Left hindlimb (tissue), 1 donor: Measurements from ENCODE around the gene TBX3.

Experiments used
- DNase-seq: peaks from one replicate; pipeline ENCODE4 v3.0.0-alpha.2; 2018

Gene TBX3

GRCh38 chr12:114696443-114697242 is 12.7 kb upstream of the TBX3 start:
- no peak for DNase-seq

GRCh38 chr12:114695305-114695592 is 11.3 kb upstream of the TBX3 start:
- DNase-seq, result no peak

GRCh38 chr12:114694436-114695304 is 10.7 kb upstream of the TBX3 start:
- no peak for DNase-seq

DNA sequence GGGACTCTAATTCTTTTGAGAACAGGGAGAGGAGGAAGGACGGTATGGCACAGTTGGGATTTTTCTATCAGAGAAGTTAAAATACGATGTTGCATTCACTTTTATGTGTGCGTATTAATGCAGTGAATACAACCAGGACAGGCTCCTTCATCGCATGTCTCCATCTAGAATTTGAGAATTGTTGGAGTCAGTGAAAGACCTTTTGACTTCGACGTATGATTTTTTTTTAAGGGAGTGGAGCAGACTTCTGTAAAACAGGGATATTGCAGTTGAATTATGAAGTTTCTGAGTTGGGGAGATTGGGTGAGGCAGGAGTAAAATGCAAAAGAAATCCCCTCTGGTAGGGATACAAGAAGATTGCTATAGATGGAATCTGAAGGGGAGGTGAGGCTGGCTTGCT is 9.6 kb upstream of the TBX3 start:
- no peak for DNase-seq

DNA sequence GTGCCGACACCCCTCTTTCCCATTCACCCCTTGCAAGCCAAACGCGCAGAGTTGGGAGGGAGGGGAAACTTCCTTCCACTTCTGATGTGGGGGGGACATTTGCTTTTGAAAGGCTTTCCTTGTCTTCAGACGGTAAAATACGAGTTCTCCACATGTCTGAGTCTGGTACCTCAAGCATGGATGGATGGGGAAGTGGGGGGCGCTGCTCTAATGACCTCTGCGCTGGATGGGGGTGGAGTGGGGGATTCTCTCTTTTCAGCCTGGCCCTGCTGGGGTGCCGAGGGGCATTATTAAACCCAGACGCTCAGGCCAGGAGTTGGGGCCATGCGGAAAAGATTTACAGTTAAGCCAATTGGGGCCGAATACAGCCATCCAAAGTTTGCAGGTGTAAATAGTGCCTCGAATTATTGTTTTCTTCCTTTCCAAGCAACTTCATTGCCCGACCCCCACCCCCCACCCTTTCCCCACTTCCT is 9.1 kb upstream of the TBX3 start:
- DNase-seq, result no peak

DNA sequence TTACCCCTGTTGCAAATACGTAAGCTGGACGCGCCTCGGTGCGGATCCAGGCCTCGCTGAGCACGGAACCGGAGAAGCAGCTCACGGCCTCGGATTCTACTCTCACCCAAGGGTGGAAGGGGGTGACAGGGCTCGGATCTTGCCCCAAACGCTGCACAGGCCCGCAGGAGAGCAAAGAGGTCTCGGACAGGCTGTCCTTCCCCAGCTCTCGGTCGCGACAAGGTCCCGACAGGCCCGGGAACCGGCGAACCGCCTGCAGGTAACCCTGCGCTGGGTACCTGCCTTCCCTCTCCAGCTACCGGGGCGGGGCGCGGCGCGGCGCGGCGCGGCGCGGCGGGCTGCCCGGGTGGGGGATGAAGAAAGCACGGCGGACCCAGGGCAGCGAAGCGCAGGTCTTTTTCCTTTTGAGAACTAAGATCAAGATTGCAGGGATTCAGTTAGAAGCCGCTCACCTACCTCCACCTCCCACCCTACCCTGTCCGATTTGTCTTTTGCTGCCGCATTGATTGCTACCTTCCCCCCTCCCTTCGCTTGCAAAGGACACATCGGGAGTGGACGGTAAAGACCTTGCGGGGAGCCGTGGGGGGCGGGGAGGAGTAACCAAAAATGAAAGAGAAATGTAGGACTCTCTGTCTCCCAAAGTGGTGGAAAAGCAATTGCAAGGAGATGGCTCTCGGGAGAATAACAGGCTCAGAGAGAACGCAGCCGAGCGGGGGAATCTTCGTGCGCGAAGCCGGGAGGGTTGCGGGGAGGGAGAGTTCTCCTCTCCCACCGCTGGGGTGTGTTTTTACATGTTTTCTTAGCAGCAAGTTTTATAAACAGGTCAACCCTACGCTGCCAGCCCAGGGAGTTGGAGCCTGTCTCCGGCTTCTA is 8.4 kb upstream of the TBX3 start:
- no peak for DNase-seq

- DNase-seq, result no peak
Measured at GRCh38 chr12:114691763-114692185, 7.8 kb upstream of the TBX3 start.

DNA sequence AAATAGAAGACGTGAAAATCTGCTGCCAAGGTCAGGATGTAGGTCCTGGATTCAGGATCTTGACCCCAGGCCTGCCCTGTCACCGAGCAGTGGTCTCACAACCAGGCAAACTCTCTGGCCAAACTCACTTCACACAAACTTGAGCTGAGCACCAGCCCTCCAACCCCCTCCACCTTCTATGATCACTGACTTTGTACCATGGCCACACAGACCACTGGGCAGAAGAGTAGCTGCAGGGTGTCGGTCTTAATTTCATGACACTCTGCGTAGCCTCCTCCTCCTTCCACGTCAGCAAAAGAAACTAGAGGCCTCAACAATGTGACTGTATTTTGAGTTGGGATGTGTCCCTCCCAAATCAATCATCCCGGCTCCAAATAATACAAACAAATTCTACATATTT is 7.2 kb upstream of the TBX3 start:
- no peak for DNase-seq

- DNase-seq, result no peak
Measured at GRCh38 chr12:114690267-114691135, 6.5 kb upstream of the TBX3 start.

GRCh38 chr12:114689075-114689994 is 5.4 kb upstream of the TBX3 start:
- DNase-seq, result no peak

- no peak for DNase-seq
Measured at GRCh38 chr12:114688256-114688845, 4.4 kb upstream of the TBX3 start.

DNA sequence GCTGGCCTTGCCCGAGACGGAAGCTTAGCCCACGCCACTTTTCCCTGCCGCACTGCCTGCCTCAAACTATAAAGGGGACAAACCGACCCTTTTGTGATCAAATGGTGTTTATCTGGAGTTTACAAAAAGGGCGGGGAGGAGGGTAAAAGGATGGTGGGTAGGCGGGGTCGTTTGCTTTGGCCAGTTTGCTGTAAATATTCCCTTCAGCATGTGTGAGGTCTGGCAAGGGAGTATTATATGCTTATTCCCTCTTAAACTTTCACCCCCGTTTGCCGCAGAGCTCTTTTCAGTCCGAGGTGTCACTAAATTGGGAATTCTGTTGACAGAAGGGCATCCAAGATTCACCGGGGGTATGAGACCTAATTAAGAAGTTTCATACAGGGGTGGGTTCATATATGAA is 3.8 kb upstream of the TBX3 start:
- no peak for DNase-seq

- DNase-seq, result peak; percentile 38
Measured at GRCh38 chr12:114686773-114687500, 3.0 kb upstream of the TBX3 start.

DNA sequence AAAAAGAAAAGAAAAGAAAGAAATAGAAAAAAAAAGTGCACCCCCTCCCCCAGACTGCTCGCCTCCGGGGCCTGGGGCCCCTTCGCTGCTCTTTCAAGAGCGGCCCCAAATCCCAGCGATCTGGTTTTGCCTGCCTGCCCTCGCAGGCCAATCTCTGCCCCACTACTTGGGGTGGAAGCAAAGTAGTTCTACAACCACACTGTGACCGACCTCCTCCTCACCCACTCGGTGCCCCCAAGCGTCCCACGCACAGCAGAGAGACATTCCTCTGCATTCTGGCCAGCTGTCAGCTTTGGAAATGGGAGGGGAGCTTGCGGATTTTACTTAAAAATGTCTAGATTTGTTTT is 2.4 kb upstream of the TBX3 start:
- DNase-seq, result no peak

- DNase-seq, result peak; percentile 42
Measured at GRCh38 chr12:114685869-114686268, 1.9 kb upstream of the TBX3 start.

- peak; percentile 33 for DNase-seq
Measured at GRCh38 chr12:114685320-114685781, 1.4 kb upstream of the TBX3 start.

DNA sequence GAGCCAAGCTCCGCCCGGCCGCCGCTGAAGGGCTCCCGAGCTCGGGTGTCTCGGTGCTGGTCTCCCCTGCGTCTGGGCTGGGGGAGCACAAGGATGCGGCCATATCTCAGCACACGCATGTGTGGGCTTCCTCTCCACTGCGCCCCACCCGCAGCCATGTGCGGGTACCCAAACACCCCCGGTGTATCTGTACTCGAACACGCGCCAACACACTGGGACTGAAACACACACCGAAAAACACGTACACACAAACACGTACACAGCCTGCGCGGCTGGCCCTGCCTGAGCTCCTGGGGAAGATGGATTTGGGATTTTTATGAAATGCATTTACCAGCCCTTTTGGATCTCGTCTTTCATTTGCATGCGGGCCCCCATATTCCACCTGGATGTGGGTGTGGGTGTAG is 897 bp upstream of the TBX3 start:
- no peak for DNase-seq

DNA sequence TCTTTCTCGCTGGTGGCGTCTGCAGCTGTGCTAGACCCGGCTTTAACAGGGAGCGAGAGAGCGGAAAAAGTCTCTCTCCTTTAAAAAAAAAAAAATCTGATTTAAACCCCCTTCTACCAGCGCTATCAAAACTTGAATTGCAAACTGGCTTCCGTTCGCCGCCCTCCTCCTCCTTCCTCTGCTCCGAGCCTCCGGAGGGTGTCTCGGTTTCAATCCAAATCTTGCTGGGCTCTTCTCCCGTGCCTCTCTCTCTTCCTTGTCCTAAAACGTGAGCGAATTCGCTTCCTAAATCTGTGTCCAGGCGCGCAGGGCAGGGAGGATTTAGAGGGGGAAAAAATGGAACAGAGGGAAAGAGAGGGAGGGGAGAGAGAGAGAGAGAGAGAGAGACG is 272 bp downstream of the TBX3 start:
- no peak for DNase-seq

DNA sequence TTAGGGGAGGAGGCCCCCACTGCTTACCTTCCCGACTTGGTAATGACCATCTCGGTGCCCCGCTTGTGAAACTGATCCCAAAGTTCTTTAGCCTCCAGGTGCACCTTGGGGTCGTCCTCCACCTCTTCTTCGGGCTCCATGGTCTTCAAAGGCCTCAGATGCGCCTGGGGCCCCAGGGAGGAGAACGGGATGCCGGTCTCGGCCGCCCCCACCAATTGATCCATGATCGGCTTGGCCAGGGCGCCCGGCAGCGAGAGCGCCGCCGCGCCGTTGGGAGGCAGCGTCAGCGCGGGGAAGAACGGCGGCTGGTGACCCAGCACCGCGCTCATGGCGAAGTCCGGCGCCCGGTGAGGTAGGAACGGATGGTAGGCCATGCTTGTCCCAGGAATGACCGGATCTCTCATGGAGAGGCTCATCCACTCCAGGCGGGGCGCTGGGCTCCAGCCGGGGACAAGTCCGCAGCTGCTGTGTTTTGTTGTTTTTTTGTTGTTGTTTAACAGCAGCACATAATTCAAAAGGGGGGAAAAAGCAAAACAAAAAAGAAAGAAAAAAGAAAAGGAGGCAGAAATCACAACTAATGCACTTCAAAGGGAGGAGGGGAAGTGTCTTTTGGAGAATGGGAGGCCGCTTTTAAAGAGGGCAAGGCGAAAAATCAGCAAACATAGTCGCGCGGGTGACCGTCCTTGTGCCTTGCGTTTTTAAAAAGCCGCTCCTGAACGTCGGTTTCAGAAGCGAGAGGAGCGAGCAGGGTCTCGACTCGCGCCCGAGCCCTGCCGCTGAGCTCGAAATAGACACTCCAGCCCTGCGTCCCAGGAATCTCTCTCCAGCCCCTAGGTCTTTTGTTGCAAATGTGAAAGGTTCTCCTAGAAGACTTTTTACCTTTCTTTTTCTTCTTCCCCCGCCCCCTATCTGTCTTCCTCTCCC is 928 bp downstream of the TBX3 start:
- peak; percentile 49 for DNase-seq
